ENCODE measurements around the gene SEZ6L. TPM values are rescaled to one million over a fixed set of nuclear protein-coding genes. Genes with fewer than 3 reads are reported as not detected.

SEZ6L gene
- total RNA-seq, 4 donors from 2014 or later: 0.10 to 0.13 TPM; not detected in 2

DNA sequence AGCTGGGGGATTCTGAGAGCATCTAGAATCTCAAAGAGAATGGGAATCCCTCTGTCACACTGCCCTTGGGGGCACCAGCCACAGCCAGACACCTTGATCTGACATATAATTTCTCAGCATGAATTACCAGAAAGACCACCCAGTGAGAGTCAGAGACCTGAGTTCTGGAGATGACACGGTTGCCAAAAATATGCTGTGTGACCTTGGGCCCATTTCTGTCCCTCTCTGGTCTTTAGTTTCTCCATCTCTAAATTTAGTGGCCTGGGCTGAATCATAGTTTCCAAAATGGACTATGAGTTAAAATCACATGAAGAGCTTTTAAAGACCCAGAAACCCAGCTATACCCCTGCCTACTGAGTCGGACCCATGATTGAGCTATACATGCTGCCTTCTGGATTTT, 15.9 kb downstream of the SEZ6L start:
- ATAC-seq (no peak), DNase-seq (no peak)
- in situ Hi-C loops (cut with MboI; ENCODE audit: low sequenced_read_pairs in 4 of 4) (loop anchor here in 1 of 4 donors (25.0 kb wide), 1 partner anchor 98 kb away; no protein-coding TSS in a partner anchor), intact Hi-C loops (cut with DNase I; ENCODE audit: low total_unique reads) (no loop called here)
- TF ChIP-seq, protein P1, sequence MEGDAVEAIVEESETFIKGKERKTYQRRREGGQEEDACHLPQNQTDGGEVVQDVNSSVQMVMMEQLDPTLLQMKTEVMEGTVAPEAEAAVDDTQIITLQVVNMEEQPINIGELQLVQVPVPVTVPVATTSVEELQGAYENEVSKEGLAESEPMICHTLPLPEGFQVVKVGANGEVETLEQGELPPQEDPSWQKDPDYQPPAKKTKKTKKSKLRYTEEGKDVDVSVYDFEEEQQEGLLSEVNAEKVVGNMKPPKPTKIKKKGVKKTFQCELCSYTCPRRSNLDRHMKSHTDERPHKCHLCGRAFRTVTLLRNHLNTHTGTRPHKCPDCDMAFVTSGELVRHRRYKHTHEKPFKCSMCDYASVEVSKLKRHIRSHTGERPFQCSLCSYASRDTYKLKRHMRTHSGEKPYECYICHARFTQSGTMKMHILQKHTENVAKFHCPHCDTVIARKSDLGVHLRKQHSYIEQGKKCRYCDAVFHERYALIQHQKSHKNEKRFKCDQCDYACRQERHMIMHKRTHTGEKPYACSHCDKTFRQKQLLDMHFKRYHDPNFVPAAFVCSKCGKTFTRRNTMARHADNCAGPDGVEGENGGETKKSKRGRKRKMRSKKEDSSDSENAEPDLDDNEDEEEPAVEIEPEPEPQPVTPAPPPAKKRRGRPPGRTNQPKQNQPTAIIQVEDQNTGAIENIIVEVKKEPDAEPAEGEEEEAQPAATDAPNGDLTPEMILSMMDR (IDR thresholded peaks at IDR 0.05 in 4 of 5, conservative IDR thresholded peaks at IDR 0.05 in 1 of 5): no peak
- Histone ChIP-seq H3K9me3 (no peaks in the 10 kb centered on the region), H3K36me3 (no peaks in the 10 kb centered on the region), H3K27ac (no peak overlapping the region), H3K4me1 (no peaks in the 10 kb centered on the region), H3K27me3 (no peaks in the 10 kb centered on the region), H3K4me3 (no peak overlapping the region)

DNA sequence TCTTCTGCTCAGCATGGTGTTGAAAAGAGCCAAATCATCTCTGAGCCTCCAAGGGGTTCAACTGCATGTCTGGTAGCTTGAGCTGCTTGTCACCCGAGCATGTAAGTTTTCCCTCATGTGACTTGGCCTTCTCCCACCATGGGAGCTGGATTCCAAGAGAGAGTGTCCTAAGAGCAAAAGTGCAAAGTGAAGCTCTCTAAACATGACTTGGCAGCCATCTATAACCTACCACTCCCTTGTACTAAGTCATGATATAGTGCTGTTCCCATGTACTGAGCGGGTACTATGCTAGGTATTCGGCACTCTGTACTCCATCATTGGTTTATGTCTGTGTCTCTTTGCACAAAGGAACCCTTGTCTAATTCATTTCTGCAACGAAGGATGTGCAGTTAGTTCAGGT, 19.1 kb downstream of the SEZ6L start:
- TF ChIP-seq POLR2A (IDR thresholded peaks at IDR 0.05): no peak
- Histone ChIP-seq H3K27ac (no peak overlapping the region), H3K27me3 (no peaks in the 10 kb centered on the region), H3K36me3 (no peaks in the 10 kb centered on the region), H3K9me3 (no peaks in the 10 kb centered on the region), H3K4me3 (no peak overlapping the region), H3K4me1 (no peaks in the 10 kb centered on the region)
- peak in 1 of 2 donors; percentile 26 for ATAC-seq
- DNase-seq: no peak
- intact Hi-C loops (cut with DNase I; ENCODE audit: low total_unique reads) (no loop called here), in situ Hi-C loops (cut with MboI; ENCODE audit: low sequenced_read_pairs in 4 of 4) (loop anchor here in 1 of 4 donors (25.0 kb wide), 1 partner anchor 101 kb away; no protein-coding TSS in a partner anchor)

DNA sequence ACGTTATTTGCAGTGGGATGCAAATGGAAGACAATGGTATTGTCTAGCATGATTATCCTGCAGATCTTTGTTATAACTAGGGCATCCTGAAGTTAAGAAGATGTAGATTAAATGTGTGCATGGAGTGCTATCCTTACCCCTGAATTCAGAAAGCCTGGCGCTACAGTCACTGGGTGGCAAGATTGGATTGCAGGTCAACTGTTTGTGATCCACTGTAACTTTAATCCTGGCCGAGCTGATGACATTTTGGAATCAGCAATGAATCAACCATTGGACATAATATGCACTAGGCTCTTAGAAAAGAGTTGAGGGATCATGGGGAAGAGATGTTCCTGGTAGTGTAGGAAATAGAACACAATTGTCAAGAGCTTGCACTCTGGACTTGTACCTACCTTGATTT, 25.1 kb downstream of the SEZ6L start:
- Histone ChIP-seq H3K36me3 (no peaks in the 10 kb centered on the region), H3K4me1 (peaks cover 0 to 2% of the 10 kb centered on the region in 2 donors), H3K27ac (no peak overlapping the region), H3K27me3 (no peaks in the 10 kb centered on the region), H3K4me3 (no peak overlapping the region), H3K9me3 (no peaks in the 10 kb centered on the region)
- DNase-seq: no peak
- in situ Hi-C loops (cut with MboI; ENCODE audit: low sequenced_read_pairs in 4 of 4): loop anchor here in 1 of 4 donors (25.0 kb wide), 1 partner anchor 107 kb away; no protein-coding TSS in a partner anchor
- TF ChIP-seq, protein P1 (IDR thresholded peaks at IDR 0.05 in 4 of 5, conservative IDR thresholded peaks at IDR 0.05 in 1 of 5): no peak
- no peak for TF ChIP-seq POLR2A (IDR thresholded peaks at IDR 0.05)
- intact Hi-C loops (cut with DNase I; ENCODE audit: low total_unique reads): no loop called here
- ATAC-seq: peak in 1 of 2 donors; percentile 56

DNA sequence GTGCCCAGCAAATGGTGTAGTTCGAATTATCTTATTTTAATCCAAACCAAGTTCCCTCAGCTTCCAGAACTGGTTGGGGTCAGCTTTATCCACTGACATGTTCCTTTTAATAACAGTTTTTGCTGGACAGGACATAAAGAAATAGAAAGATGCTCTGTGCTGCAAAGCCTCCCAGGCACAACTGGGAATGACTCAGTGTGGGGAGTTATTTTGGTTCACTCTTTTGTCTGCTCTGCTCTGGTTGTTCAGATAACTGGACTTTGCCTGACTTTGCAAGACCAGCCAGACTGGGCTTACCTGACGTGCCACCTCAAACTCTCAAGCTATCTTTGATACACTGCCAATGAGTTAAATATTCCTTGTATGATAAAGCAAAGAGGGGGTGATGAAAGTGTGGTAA, 25.6 kb downstream of the SEZ6L start:
- no peaks in the 10 kb centered on the region for H3K27me3 ChIP-seq
- in situ Hi-C loops (cut with MboI; ENCODE audit: low sequenced_read_pairs in 4 of 4) (loop anchor here in 1 of 4 donors (25.0 kb wide), 1 partner anchor 108 kb away; no protein-coding TSS in a partner anchor), intact Hi-C loops (cut with DNase I; ENCODE audit: low total_unique reads) (no loop called here)
- H3K9me3 ChIP-seq: no peaks in the 10 kb centered on the region
- no peak for TF ChIP-seq POLR2A (IDR thresholded peaks at IDR 0.05)
- TF ChIP-seq, protein P1 (IDR thresholded peaks at IDR 0.05 in 4 of 5, conservative IDR thresholded peaks at IDR 0.05 in 1 of 5): no peak
- ATAC-seq: no peak
- no peak overlapping the region for H3K4me3 ChIP-seq
- peaks cover 0 to 2% of the 10 kb centered on the region in 2 donors for H3K4me1 ChIP-seq
- no peak for DNase-seq
- no peaks in the 10 kb centered on the region for H3K36me3 ChIP-seq
- no peak overlapping the region for H3K27ac ChIP-seq

DNA sequence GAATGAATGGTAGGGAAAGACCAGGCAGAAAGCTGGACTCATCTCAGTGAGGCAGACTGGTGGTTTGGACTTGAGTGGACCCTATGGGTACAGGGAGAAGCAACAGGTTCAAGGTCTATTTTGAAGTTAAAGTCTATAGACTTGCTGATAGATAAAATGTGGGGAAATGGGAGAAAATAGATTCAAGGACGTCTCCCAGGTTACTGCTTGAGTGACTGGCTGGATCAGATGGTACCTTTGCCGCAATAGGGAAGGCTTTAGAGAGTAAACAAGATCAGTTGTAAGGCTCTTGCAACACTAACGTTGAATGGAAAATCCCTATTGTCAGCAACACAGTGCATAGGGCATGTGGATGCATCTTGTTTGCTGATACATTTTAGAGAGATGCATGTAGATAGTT, 27.4 kb downstream of the SEZ6L start:
- Histone ChIP-seq H3K4me1 (peaks cover 0 to 2% of the 10 kb centered on the region in 2 donors), H3K27ac (no peak overlapping the region), H3K27me3 (no peaks in the 10 kb centered on the region), H3K9me3 (no peaks in the 10 kb centered on the region), H3K36me3 (no peaks in the 10 kb centered on the region), H3K4me3 (no peak overlapping the region)
- ATAC-seq (no peak), DNase-seq (no peak)
- no peak for TF ChIP-seq POLR2A (IDR thresholded peaks at IDR 0.05)
- TF ChIP-seq, protein P1 (IDR thresholded peaks at IDR 0.05 in 4 of 5, conservative IDR thresholded peaks at IDR 0.05 in 1 of 5): no peak
- in situ Hi-C loops (cut with MboI; ENCODE audit: low sequenced_read_pairs in 4 of 4): loop anchor here in 1 of 4 donors (25.0 kb wide), 1 partner anchor 109 kb away; no protein-coding TSS in a partner anchor
- intact Hi-C loops (cut with DNase I; ENCODE audit: low total_unique reads): no loop called here
